Measurements from ENCODE around the gene DOCK10. TPM values are rescaled to one million over a fixed set of nuclear protein-coding genes. Genes with fewer than 3 reads are reported as not detected.

The DOCK10 gene
- total RNA-seq, 4 donors from 2014 or later, result 3.8 to 33.2 (median 12.3) TPM

GRCh38 chr2:224875841-224876240 is 166.4 kb downstream of the DOCK10 start:
- no peak for DNase-seq
- Histone ChIP-seq H3K4me1 (no peaks in the 10 kb centered on the region), H3K27me3 (no peaks in the 10 kb centered on the region), H3K27ac (no peak overlapping the region), H3K9me3 (no peaks in the 10 kb centered on the region), H3K36me3 (no peaks in the 10 kb centered on the region), H3K4me3 (no peak overlapping the region)
- TF ChIP-seq POLR2A (IDR thresholded peaks at IDR 0.05), result no peak
- TF ChIP-seq CTCF (IDR thresholded peaks at IDR 0.05), result no peak
- intact Hi-C loops (cut with DNase I; ENCODE audit: low total_unique reads), result no loop called here

GRCh38 chr2:224875153-224875552 is 167.1 kb downstream of the DOCK10 start:
- no peaks in the 10 kb centered on the region for H3K36me3 ChIP-seq
- no peak overlapping the region for H3K27ac ChIP-seq
- TF ChIP-seq CTCF (IDR thresholded peaks at IDR 0.05), result no peak
- no peak for TF ChIP-seq POLR2A (IDR thresholded peaks at IDR 0.05)
- no peaks in the 10 kb centered on the region for H3K4me1 ChIP-seq
- no peak overlapping the region for H3K4me3 ChIP-seq
- DNase-seq, result no peak
- H3K9me3 ChIP-seq, result no peaks in the 10 kb centered on the region
- intact Hi-C loops (cut with DNase I; ENCODE audit: low total_unique reads), result no loop called here
- no peaks in the 10 kb centered on the region for H3K27me3 ChIP-seq

- TF ChIP-seq POLR2A (IDR thresholded peaks at IDR 0.05) (no peak), CTCF (IDR thresholded peaks at IDR 0.05) (no peak)
- H3K9me3 ChIP-seq, result no peaks in the 10 kb centered on the region
Observed at GRCh38 chr2:224871813-224872212, 170.5 kb downstream of the DOCK10 start.

GRCh38 chr2:224870341-224870740 is 171.9 kb downstream of the DOCK10 start:
- no peak overlapping the region for H3K27ac ChIP-seq
- DNase-seq, result no peak
- no peaks in the 10 kb centered on the region for H3K4me1 ChIP-seq
- no peaks in the 10 kb centered on the region for H3K27me3 ChIP-seq
- intact Hi-C loops (cut with DNase I; ENCODE audit: low total_unique reads), result no loop called here
- H3K36me3 ChIP-seq, result no peaks in the 10 kb centered on the region
- TF ChIP-seq POLR2A (IDR thresholded peaks at IDR 0.05), result no peak
- no peak for TF ChIP-seq CTCF (IDR thresholded peaks at IDR 0.05)
- H3K9me3 ChIP-seq, result no peaks in the 10 kb centered on the region
- H3K4me3 ChIP-seq, result no peak overlapping the region

More at GRCh38 chr2:224871813-224872212, 170.5 kb downstream of the DOCK10 start:
- H3K36me3 ChIP-seq, result no peaks in the 10 kb centered on the region
- H3K4me1 ChIP-seq, result no peaks in the 10 kb centered on the region
- DNase-seq, result no peak
- no peak overlapping the region for H3K4me3 ChIP-seq
- intact Hi-C loops (cut with DNase I; ENCODE audit: low total_unique reads), result no loop called here
- H3K27ac ChIP-seq, result no peak overlapping the region
- H3K27me3 ChIP-seq, result no peaks in the 10 kb centered on the region

- Histone ChIP-seq H3K27me3 (no peaks in the 10 kb centered on the region), H3K4me1 (no peaks in the 10 kb centered on the region), H3K4me3 (no peak overlapping the region), H3K9me3 (no peaks in the 10 kb centered on the region), H3K36me3 (no peaks in the 10 kb centered on the region), H3K27ac (no peak overlapping the region)
- intact Hi-C loops (cut with DNase I; ENCODE audit: low total_unique reads), result no loop called here
- TF ChIP-seq CTCF (IDR thresholded peaks at IDR 0.05), result no peak
- no peak for TF ChIP-seq POLR2A (IDR thresholded peaks at IDR 0.05)
- no peak for DNase-seq
Observed at GRCh38 chr2:224869601-224870233, 172.6 kb downstream of the DOCK10 start.

Data from uterus (tissue), 4 donors.